ENCODE results near the gene PMPCA.
"Not testable (repeated sequence)": the region's sequence is repeated elsewhere in the genome, so short reads cannot be mapped to it uniquely, and the experiment has no call there.

PMPCA gene

GRCh38 chr9:136407061-136407460, 3.4 kb upstream of the PMPCA start:
- not testable (repeated sequence) for H3K27me3 ChIP-seq (ENCODE audit: control insufficient read depth in 1 of 2, insufficient read depth in 2 of 2, low read length in 2 of 2); H3K9me3 ChIP-seq (ENCODE audit: low read length); H3K27ac ChIP-seq (ENCODE audit: low read depth, low read length); H3K4me3 ChIP-seq (ENCODE audit: low read depth in 1 of 2, low read length in 2 of 2); H3K9ac ChIP-seq (ENCODE audit: low read length)
- Histone ChIP-seq H3K36me3 (ENCODE audit: insufficient read depth, low read length) (peaks cover 39% of the 10 kb centered on the region), H3K4me1 (ENCODE audit: insufficient read depth, low read length) (peaks cover 20% of the 10 kb centered on the region)

GRCh38 chr9:136407911-136408310, 2.5 kb upstream of the PMPCA start:
- Histone ChIP-seq H3K9ac (ENCODE audit: low read length) (no peak overlapping the region), H3K9me3 (ENCODE audit: low read length) (no peaks in the 10 kb centered on the region), H3K27me3 (ENCODE audit: control insufficient read depth in 1 of 2, insufficient read depth in 2 of 2, low read length in 2 of 2) (no peaks in the 10 kb centered on the region), H3K4me1 (ENCODE audit: insufficient read depth, low read length) (peaks cover 20% of the 10 kb centered on the region), H3K4me3 (ENCODE audit: low read depth in 1 of 2, low read length in 2 of 2) (no peak overlapping the region), H3K36me3 (ENCODE audit: insufficient read depth, low read length) (peaks cover 42% of the 10 kb centered on the region), H3K27ac (ENCODE audit: low read depth, low read length) (no peak overlapping the region)

GRCh38 chr9:136409557-136410455, 652 bp upstream of the PMPCA start:
- peak overlapping the region; percentile 21 for H3K9ac ChIP-seq (ENCODE audit: low read length)
- peak overlapping the region; percentile 78 to 85 for H3K4me3 ChIP-seq (ENCODE audit: low read depth in 1 of 2, low read length in 2 of 2)
- H3K27ac ChIP-seq (ENCODE audit: low read depth, low read length): peak overlapping the region; percentile 35
- no peaks in the 10 kb centered on the region for H3K27me3 ChIP-seq (ENCODE audit: control insufficient read depth in 1 of 2, insufficient read depth in 2 of 2, low read length in 2 of 2)
- H3K36me3 ChIP-seq (ENCODE audit: insufficient read depth, low read length): peaks cover 48% of the 10 kb centered on the region
- H3K9me3 ChIP-seq (ENCODE audit: low read length): no peaks in the 10 kb centered on the region
- peaks cover 20% of the 10 kb centered on the region for H3K4me1 ChIP-seq (ENCODE audit: insufficient read depth, low read length)

- H3K27ac ChIP-seq (ENCODE audit: low read depth, low read length): no peak overlapping the region
- peak overlapping the region; percentile 77 to 94 for H3K4me3 ChIP-seq (ENCODE audit: low read depth in 1 of 2, low read length in 2 of 2)
- no peaks in the 10 kb centered on the region for H3K9me3 ChIP-seq (ENCODE audit: low read length)
- peaks cover 48% of the 10 kb centered on the region for H3K36me3 ChIP-seq (ENCODE audit: insufficient read depth, low read length)
- no peaks in the 10 kb centered on the region for H3K27me3 ChIP-seq (ENCODE audit: control insufficient read depth in 1 of 2, insufficient read depth in 2 of 2, low read length in 2 of 2)
- peak overlapping the region; percentile 50 for H3K9ac ChIP-seq (ENCODE audit: low read length)
- peaks cover 20% of the 10 kb centered on the region for H3K4me1 ChIP-seq (ENCODE audit: insufficient read depth, low read length)
Measured at GRCh38 chr9:136411378-136411777, 920 bp downstream of the PMPCA start.

GRCh38 chr9:136412962-136413361, 2.5 kb downstream of the PMPCA start:
- Histone ChIP-seq H3K27me3 (ENCODE audit: control insufficient read depth in 1 of 2, insufficient read depth in 2 of 2, low read length in 2 of 2) (no peaks in the 10 kb centered on the region), H3K4me3 (ENCODE audit: low read depth in 1 of 2, low read length in 2 of 2) (no peak overlapping the region), H3K9me3 (ENCODE audit: low read length) (no peaks in the 10 kb centered on the region), H3K27ac (ENCODE audit: low read depth, low read length) (no peak overlapping the region), H3K36me3 (ENCODE audit: insufficient read depth, low read length) (peaks cover 53% of the 10 kb centered on the region), H3K9ac (ENCODE audit: low read length) (no peak overlapping the region), H3K4me1 (ENCODE audit: insufficient read depth, low read length) (peaks cover 20% of the 10 kb centered on the region)

- H3K4me3 ChIP-seq (ENCODE audit: low read depth in 1 of 2, low read length in 2 of 2): no peak overlapping the region
- H3K4me1 ChIP-seq (ENCODE audit: insufficient read depth, low read length): peaks cover 7% of the 10 kb centered on the region
- H3K36me3 ChIP-seq (ENCODE audit: insufficient read depth, low read length): peaks cover 82% of the 10 kb centered on the region
- no peaks in the 10 kb centered on the region for H3K27me3 ChIP-seq (ENCODE audit: control insufficient read depth in 1 of 2, insufficient read depth in 2 of 2, low read length in 2 of 2)
- no peak overlapping the region for H3K27ac ChIP-seq (ENCODE audit: low read depth, low read length)
- no peak overlapping the region for H3K9ac ChIP-seq (ENCODE audit: low read length)
- H3K9me3 ChIP-seq (ENCODE audit: low read length): no peaks in the 10 kb centered on the region
Measured at GRCh38 chr9:136416427-136416826, 6.0 kb downstream of the PMPCA start.

- Histone ChIP-seq H3K4me1 (ENCODE audit: insufficient read depth, low read length) (peaks cover 2% of the 10 kb centered on the region), H3K27ac (ENCODE audit: low read depth, low read length) (no peak overlapping the region), H3K36me3 (ENCODE audit: insufficient read depth, low read length) (peaks cover 83% of the 10 kb centered on the region), H3K9me3 (ENCODE audit: low read length) (no peaks in the 10 kb centered on the region), H3K4me3 (ENCODE audit: low read depth in 1 of 2, low read length in 2 of 2) (no peak overlapping the region), H3K27me3 (ENCODE audit: control insufficient read depth in 1 of 2, insufficient read depth in 2 of 2, low read length in 2 of 2) (no peaks in the 10 kb centered on the region), H3K9ac (ENCODE audit: low read length) (no peak overlapping the region)
Measured at GRCh38 chr9:136416914-136417313, 6.5 kb downstream of the PMPCA start.

GRCh38 chr9:136418182-136419091, 8.0 kb downstream of the PMPCA start:
- H3K36me3 ChIP-seq (ENCODE audit: insufficient read depth, low read length): peaks cover 85% of the 10 kb centered on the region
- no peaks in the 10 kb centered on the region for H3K4me1 ChIP-seq (ENCODE audit: insufficient read depth, low read length)
- H3K9ac ChIP-seq (ENCODE audit: low read length): no peak overlapping the region
- no peak overlapping the region for H3K27ac ChIP-seq (ENCODE audit: low read depth, low read length)
- no peaks in the 10 kb centered on the region for H3K27me3 ChIP-seq (ENCODE audit: control insufficient read depth in 1 of 2, insufficient read depth in 2 of 2, low read length in 2 of 2)
- H3K9me3 ChIP-seq (ENCODE audit: low read length): no peaks in the 10 kb centered on the region
- no peak overlapping the region for H3K4me3 ChIP-seq (ENCODE audit: low read depth in 1 of 2, low read length in 2 of 2)

- Histone ChIP-seq H3K9ac (ENCODE audit: low read length) (no peak overlapping the region), H3K9me3 (ENCODE audit: low read length) (no peaks in the 10 kb centered on the region), H3K36me3 (ENCODE audit: insufficient read depth, low read length) (peaks cover 83% of the 10 kb centered on the region), H3K27me3 (ENCODE audit: control insufficient read depth in 1 of 2, insufficient read depth in 2 of 2, low read length in 2 of 2) (no peaks in the 10 kb centered on the region), H3K4me3 (ENCODE audit: low read depth in 1 of 2, low read length in 2 of 2) (no peak overlapping the region), H3K27ac (ENCODE audit: low read depth, low read length) (no peak overlapping the region), H3K4me1 (ENCODE audit: insufficient read depth, low read length) (no peaks in the 10 kb centered on the region)
Measured at GRCh38 chr9:136419092-136419420, 8.6 kb downstream of the PMPCA start.

- H3K36me3 ChIP-seq (ENCODE audit: insufficient read depth, low read length): peaks cover 60% of the 10 kb centered on the region
- H3K27ac ChIP-seq (ENCODE audit: low read depth, low read length): no peak overlapping the region
- no peaks in the 10 kb centered on the region for H3K4me1 ChIP-seq (ENCODE audit: insufficient read depth, low read length)
- no peaks in the 10 kb centered on the region for H3K9me3 ChIP-seq (ENCODE audit: low read length)
- no peak overlapping the region for H3K9ac ChIP-seq (ENCODE audit: low read length)
- no peaks in the 10 kb centered on the region for H3K27me3 ChIP-seq (ENCODE audit: control insufficient read depth in 1 of 2, insufficient read depth in 2 of 2, low read length in 2 of 2)
- no peak overlapping the region for H3K4me3 ChIP-seq (ENCODE audit: low read depth in 1 of 2, low read length in 2 of 2)
Measured at GRCh38 chr9:136421791-136422190, 11.3 kb downstream of the PMPCA start.

GRCh38 chr9:136422876-136423275, 12.4 kb downstream of the PMPCA start:
- Histone ChIP-seq H3K27ac (ENCODE audit: low read depth, low read length) (no peak overlapping the region), H3K4me1 (ENCODE audit: insufficient read depth, low read length) (no peaks in the 10 kb centered on the region), H3K9me3 (ENCODE audit: low read length) (no peaks in the 10 kb centered on the region), H3K36me3 (ENCODE audit: insufficient read depth, low read length) (peaks cover 51% of the 10 kb centered on the region), H3K27me3 (ENCODE audit: control insufficient read depth in 1 of 2, insufficient read depth in 2 of 2, low read length in 2 of 2) (no peaks in the 10 kb centered on the region), H3K9ac (ENCODE audit: low read length) (no peak overlapping the region), H3K4me3 (ENCODE audit: low read depth in 1 of 2, low read length in 2 of 2) (no peak overlapping the region)
